ENCODE measurements around the gene ACTR10.
A peak's percentile ranks its signal among the peaks of the same experiment; 100 is the strongest.

The ACTR10 gene

GRCh38 chr14:58199726-58200479 is at the start of gene ACTR10:
TSS of gene ACTR10 (plus strand) at chr14:58200149. CDS start at chr14:58200218, 69 bp downstream.
- peak; percentile 92 for DNase-seq

- no peak for DNase-seq
These were observed 49.6 kb upstream of the ACTR10 start for GRCh38 chr14:58150243-58150805.

- no peak for DNase-seq
These were observed 48.6 kb upstream of the ACTR10 start for GRCh38 chr14:58151133-58152013.

- peak; percentile 73 for DNase-seq
These were observed 47.7 kb upstream of the ACTR10 start, which contains the start of gene ARMH4 for GRCh38 chr14:58152014-58152857. TSS of gene ARMH4 (minus strand) at chr14:58152213. CDS start at chr14:58139358, 12,855 bp downstream.

DNA sequence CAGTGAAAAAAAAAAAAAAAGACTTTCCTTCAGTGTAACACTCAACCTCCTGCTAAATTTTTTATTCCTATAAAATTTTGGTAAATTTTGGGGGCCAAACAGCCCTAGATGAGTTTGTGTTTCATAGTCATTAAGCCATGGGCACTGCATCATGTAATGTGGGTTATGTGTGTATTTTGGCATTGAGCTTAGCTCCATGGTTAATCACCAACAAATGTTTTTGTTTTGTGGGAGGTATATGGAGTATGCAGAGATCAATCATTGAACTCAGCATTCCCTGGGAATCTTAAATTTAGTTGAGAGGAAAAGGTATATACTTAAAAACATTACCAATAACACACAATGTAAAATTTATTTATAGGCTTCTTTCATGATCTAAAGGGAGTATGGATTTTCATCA is 39.4 kb upstream of the ACTR10 start:
- no peak for DNase-seq

DNA sequence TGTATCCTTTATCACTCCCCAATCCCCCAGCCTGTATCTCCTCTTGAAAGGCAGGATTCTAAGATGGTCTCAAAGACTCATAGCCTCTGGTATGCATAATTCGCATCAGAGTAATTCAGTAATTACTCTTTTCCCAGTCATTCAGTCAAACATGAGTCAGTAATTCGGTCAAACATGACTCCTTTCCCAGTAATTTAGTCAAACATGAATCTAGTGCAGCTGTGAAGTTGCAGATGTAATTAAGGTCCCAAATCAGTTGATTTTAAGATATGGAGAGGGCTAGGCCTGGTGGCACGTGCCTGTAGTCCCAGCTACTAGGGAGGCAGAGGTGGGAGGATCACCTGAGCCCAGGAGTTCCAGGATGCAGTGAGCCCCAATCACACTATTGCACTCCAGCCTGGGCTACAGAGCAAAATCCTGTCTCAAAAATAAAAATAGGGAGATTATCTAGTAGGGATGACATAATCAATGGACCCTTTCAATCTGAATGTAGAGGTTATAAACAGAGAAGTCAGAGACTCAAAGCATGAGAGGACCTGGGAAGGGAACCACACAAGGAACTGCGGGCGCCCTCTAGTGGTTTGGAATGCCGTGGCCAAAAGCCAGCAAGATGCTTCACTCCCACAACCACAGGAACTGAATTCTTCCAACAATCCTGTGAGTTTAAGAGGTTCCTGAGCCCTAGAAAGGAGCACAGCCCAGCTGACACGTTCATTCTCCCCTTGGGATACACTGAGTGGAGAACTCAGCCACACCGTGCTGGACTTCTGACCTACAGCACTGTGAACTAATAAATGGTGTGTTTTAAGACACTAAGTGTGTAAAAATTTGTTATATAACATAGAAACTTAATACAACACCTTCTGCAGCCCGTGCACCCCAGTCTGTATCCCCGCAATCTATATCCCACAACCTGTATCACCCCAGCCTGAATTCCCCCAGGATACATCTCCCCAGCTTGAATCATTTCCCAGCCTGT is 33.7 kb upstream of the ACTR10 start:
- peak; percentile 92 for DNase-seq

- no peak for DNase-seq
These were observed 32.9 kb upstream of the ACTR10 start for GRCh38 chr14:58167057-58167456.

- no peak for DNase-seq
These were observed 32.1 kb upstream of the ACTR10 start for GRCh38 chr14:58167891-58168290.

GRCh38 chr14:58171090-58171489 is 28.9 kb upstream of the ACTR10 start:
- DNase-seq, result peak; percentile 68

- no peak for DNase-seq
These were observed 22.8 kb upstream of the ACTR10 start for GRCh38 chr14:58177125-58177524.

GRCh38 chr14:58189176-58189575 is 10.8 kb upstream of the ACTR10 start:
- DNase-seq, result no peak

GRCh38 chr14:58191763-58192601 is 8.0 kb upstream of the ACTR10 start:
- no peak for DNase-seq

GRCh38 chr14:58193542-58193941 is 6.4 kb upstream of the ACTR10 start:
- DNase-seq, result no peak

GRCh38 chr14:58196198-58196597 is 3.8 kb upstream of the ACTR10 start:
- no peak for DNase-seq

GRCh38 chr14:58198086-58198485 is 1.9 kb upstream of the ACTR10 start:
- DNase-seq, result no peak

- DNase-seq, result no peak
These were observed 512 bp downstream of the ACTR10 start for GRCh38 chr14:58200480-58200841.

GRCh38 chr14:58200846-58201245 is 897 bp downstream of the ACTR10 start:
- no peak for DNase-seq

DNA sequence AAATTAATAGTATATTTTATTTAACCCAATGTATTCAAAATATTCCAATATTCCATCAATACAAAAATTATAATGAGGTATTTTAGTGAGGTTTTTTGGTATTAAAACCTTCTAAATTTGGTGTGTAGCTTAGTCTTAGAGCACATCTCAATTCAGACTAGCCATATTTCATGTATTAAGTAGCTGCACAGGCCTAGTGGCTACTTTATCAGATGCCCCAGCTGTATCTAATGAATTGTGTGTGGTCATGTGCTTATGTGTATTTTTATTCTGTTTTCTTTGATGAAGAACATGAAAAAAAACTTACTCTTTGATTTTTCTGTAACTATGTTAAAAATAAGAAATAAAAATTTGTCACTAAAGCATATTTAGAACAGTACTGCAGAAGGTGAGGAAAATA is 13.2 kb downstream of the ACTR10 start:
- DNase-seq, result no peak

GRCh38 chr14:58215191-58215914 is 15.4 kb downstream of the ACTR10 start:
- no peak for DNase-seq

- DNase-seq, result no peak
These were observed 16.6 kb downstream of the ACTR10 start for GRCh38 chr14:58216544-58216943.

Data from stimulated activated CD8-positive, alpha-beta memory T cell treated with anti-CD3 and anti-CD28 coated beads, Interleukin-4, amount 100 ng/mL, for 48 hours (primary cell).